Measurements from ENCODE around the gene MCM3.

DNA sequence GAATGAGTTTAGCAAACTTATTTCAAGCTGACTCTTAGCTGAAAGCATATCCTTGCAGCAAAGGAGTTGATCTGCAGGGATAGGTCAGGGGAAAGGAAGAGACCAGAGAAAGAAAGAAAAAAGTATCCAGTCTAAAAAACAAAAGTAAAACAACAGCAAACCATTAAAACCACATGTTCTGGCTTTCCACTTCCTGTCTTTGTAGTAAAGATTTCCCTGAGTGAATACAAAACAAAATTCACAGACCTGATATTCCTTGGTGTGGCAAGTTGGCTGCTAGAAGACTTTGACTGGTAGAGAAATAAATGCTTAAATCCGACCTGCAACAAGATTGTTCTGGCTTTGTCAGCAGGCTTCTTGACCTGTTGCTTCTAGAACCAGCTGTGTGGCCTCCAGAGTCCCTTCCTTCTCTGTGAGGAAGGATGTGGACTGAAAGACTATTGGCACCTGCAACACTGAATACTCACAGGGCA, 23.4 kb upstream of the MCM3 start:
- TF ChIP-seq EP300 (IDR thresholded peaks at IDR 0.05) (no peak), POLR2A (IDR thresholded peaks at IDR 0.05) (no peak), POLR2AphosphoS5 (IDR thresholded peaks at IDR 0.05) (no peak)
- TF ChIP-seq, protein P1, sequence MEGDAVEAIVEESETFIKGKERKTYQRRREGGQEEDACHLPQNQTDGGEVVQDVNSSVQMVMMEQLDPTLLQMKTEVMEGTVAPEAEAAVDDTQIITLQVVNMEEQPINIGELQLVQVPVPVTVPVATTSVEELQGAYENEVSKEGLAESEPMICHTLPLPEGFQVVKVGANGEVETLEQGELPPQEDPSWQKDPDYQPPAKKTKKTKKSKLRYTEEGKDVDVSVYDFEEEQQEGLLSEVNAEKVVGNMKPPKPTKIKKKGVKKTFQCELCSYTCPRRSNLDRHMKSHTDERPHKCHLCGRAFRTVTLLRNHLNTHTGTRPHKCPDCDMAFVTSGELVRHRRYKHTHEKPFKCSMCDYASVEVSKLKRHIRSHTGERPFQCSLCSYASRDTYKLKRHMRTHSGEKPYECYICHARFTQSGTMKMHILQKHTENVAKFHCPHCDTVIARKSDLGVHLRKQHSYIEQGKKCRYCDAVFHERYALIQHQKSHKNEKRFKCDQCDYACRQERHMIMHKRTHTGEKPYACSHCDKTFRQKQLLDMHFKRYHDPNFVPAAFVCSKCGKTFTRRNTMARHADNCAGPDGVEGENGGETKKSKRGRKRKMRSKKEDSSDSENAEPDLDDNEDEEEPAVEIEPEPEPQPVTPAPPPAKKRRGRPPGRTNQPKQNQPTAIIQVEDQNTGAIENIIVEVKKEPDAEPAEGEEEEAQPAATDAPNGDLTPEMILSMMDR (IDR thresholded peaks at IDR 0.05), result no peak

Data from stomach (tissue), 4 donors.